ENCODE results near the gene ACSL5.

- TF ChIP-seq CTCF (IDR thresholded peaks at IDR 0.05; ENCODE audit: extremely low read depth in 1 of 2, insufficient read depth in 1 of 2, low read depth in 1 of 2, low read length in 2 of 2) (no peak), POLR2A (IDR thresholded peaks at IDR 0.05; ENCODE audit: low read depth, low read length) (no peak), POLR2AphosphoS5 (IDR thresholded peaks at IDR 0.05; ENCODE audit: insufficient read depth, low read depth, low read length) (no peak), JUN (IDR thresholded peaks at IDR 0.05; ENCODE audit: borderline replicate concordance, insufficient read depth, insufficient read length, low read depth) (no peak), EZH2 (IDR thresholded peaks at IDR 0.05; ENCODE audit: borderline replicate concordance, low read depth, low read length, severe bottlenecking) (no peak), MAX (IDR thresholded peaks at IDR 0.05; ENCODE audit: insufficient read depth, insufficient read length) (no peak), FOS (IDR thresholded peaks at IDR 0.05; ENCODE audit: borderline replicate concordance, insufficient read depth, low read length) (no peak), MYC (IDR thresholded peaks at IDR 0.05; ENCODE audit: low read depth, low read length) (no peak), GATA2 (IDR thresholded peaks at IDR 0.05; ENCODE audit: insufficient read depth, insufficient read length, low read depth, low read length) (no peak)
These were observed 1.9 kb downstream of the ACSL5 start for GRCh38 chr10:112375721-112376395.

All from endothelial cell of umbilical vein (primary cell).